IMR-90 (cell line): ENCODE measurements around the gene ASCL3. TPM values are rescaled to one million over a fixed set of nuclear protein-coding genes. Genes with fewer than 3 reads are reported as not detected.
A peak's percentile ranks its signal among the peaks of the same experiment; 100 is the strongest.

ENCODE experiments used
- ATAC-seq: fragments of 200-7000 bp; cut with Tn5 transposase; 2 replicates; pipeline ENCODE4 v1.9.1; 2020; ENCODE audit warnings: low read depth, mild to moderate bottlenecking, moderate library complexity
- BruUV-seq: library from RNA; stranded (reverse); fragments of 400-500 nt; replicated peaks from 2 replicates; lab custom pipeline; 2021; lab: Mats Ljungman, UMichigan
- CTCF ChIA-PET: fragments of 300-600 bp; formaldehyde crosslinking; extraction: SDS; loops from one replicate; lab custom pipeline; 2021; ENCODE audit warnings: antibody characterized with exemption; lab: Yijun Ruan, JAX
- POLR2A ChIA-PET: fragments of 300-600 bp; sonication (Branson Sonifier 250); formaldehyde crosslinking; loops from one replicate; lab custom pipeline; 2022; ENCODE audit warnings: antibody characterized with exemption; ENCODE audit not compliant: unreplicated experiment; lab: Charles Lee
- DNase-seq: peaks from one replicate; pipeline ENCODE4 v3.0.0; 2013
- H2AFZ ChIP-seq: replicated peaks from 2 replicates; pipeline ENCODE3; 2013; ENCODE audit warnings: low read length, mild to moderate bottlenecking; ENCODE audit not compliant: poor library complexity
- H2AK5ac ChIP-seq: 2 replicates; pipeline ENCODE4 v1.6.1; 2013; ENCODE audit warnings: low read depth, low read length, inconsistent platforms
- H2AK9ac ChIP-seq: replicated peaks from 2 replicates; pipeline ENCODE3; 2013; ENCODE audit warnings: mild to moderate bottlenecking, low read depth, low read length, moderate library complexity; ENCODE audit not compliant: poor library complexity
- H2BK120ac ChIP-seq: 2 replicates; pipeline ENCODE4 v1.6.1; 2013; ENCODE audit warnings: low read depth, low read length, inconsistent platforms
- H2BK15ac ChIP-seq: 3 replicates; pipeline ENCODE4 v1.6.1; 2013; ENCODE audit warnings: low read depth, low read length, inconsistent platforms
- H2BK20ac ChIP-seq: 2 replicates; pipeline ENCODE4 v1.6.1; 2013; ENCODE audit warnings: low read depth, mild to moderate bottlenecking, inconsistent platforms, low read length, moderate library complexity
- H2BK5ac ChIP-seq: 2 replicates; pipeline ENCODE4 v1.6.1; 2013; ENCODE audit warnings: mild to moderate bottlenecking, low read depth, low read length, inconsistent platforms; ENCODE audit not compliant: poor library complexity, severe bottlenecking
- H3K14ac ChIP-seq: replicated peaks from 2 replicates; pipeline ENCODE4 v1.6.1; 2013; ENCODE audit warnings: low read depth, low read length, inconsistent platforms
- H3K18ac ChIP-seq: 2 replicates; pipeline ENCODE4 v1.6.1; 2013; ENCODE audit warnings: low read depth, low read length, control low read depth
- H3K23ac ChIP-seq: 2 replicates; pipeline ENCODE4 v1.6.1; 2013; ENCODE audit warnings: low read depth, low read length, inconsistent platforms
- H3K27ac ChIP-seq: 2 replicates; pipeline ENCODE4 v1.5.1; 2013; ENCODE audit warnings: mild to moderate bottlenecking, control low read depth, low read length; ENCODE audit not compliant: insufficient read depth
- H3K27me3 ChIP-seq: 2 replicates; pipeline ENCODE4 v1.6.1; 2013; ENCODE audit warnings: low read length; ENCODE audit not compliant: control insufficient read depth, insufficient read depth
- H3K36me3 ChIP-seq: 2 replicates; pipeline ENCODE4 v1.6.1; 2013; ENCODE audit warnings: low read length, mixed read lengths; ENCODE audit not compliant: control insufficient read depth, insufficient read depth
- H3K4ac ChIP-seq: 2 replicates; pipeline ENCODE4 v1.6.1; 2013; ENCODE audit warnings: low read depth, low read length, inconsistent platforms
- H3K4me1 ChIP-seq: 2 replicates; pipeline ENCODE4 v1.6.1; 2013; ENCODE audit warnings: low read length, mixed read lengths; ENCODE audit not compliant: control insufficient read depth, insufficient read depth
- H3K4me2 ChIP-seq: 2 replicates; pipeline ENCODE4 v1.6.1; 2013; ENCODE audit warnings: low read depth, mild to moderate bottlenecking, control low read depth, low read length, moderate library complexity
- H3K4me3 ChIP-seq: 2 replicates; pipeline ENCODE4 v1.5.1; 2013; ENCODE audit warnings: low read depth, mild to moderate bottlenecking, control low read depth, low read length, moderate library complexity; ENCODE audit not compliant: insufficient read depth
- H3K56ac ChIP-seq: 2 replicates; pipeline ENCODE4 v1.6.1; 2013; ENCODE audit warnings: low read length, inconsistent platforms; ENCODE audit not compliant: insufficient read depth; ENCODE audit errors: extremely low read depth
- H3K79me1 ChIP-seq, 2 experiments: 2 replicates each; pipeline ENCODE4 v1.6.1; 2013; ENCODE audit warnings: low read length in 2 of 2, inconsistent platforms in 1 of 2, low read depth in 1 of 2
- H3K9ac ChIP-seq: 2 replicates; pipeline ENCODE4 v1.6.1; 2013; ENCODE audit warnings: low read depth, low read length, control low read depth
- H3K9me1 ChIP-seq: 2 replicates; pipeline ENCODE4 v1.6.1; 2013; ENCODE audit warnings: low read length, inconsistent platforms; ENCODE audit not compliant: insufficient read depth
- H3K9me3 ChIP-seq: 2 replicates; pipeline ENCODE4 v1.6.1; 2013; ENCODE audit warnings: low read length; ENCODE audit not compliant: control insufficient read depth, insufficient read depth
- H4K20me1 ChIP-seq: 2 replicates; pipeline ENCODE4 v1.6.1; 2013; ENCODE audit warnings: low read length, inconsistent platforms; ENCODE audit not compliant: insufficient read depth
- H4K5ac ChIP-seq: 2 replicates; pipeline ENCODE4 v1.6.1; 2013; ENCODE audit warnings: mild to moderate bottlenecking, low read depth, low read length, control low read depth
- H4K8ac ChIP-seq, 2 experiments: 2 replicates each; pipeline ENCODE4 v1.6.1; 2013; ENCODE audit warnings: low read depth in 2 of 2, low read length in 2 of 2, control low read depth in 1 of 2, inconsistent platforms in 1 of 2
- H4K91ac ChIP-seq: 2 replicates; pipeline ENCODE4 v1.6.1; 2013; ENCODE audit warnings: low read depth, low read length, inconsistent platforms; ENCODE audit not compliant: insufficient read depth
- BHLHE40 ChIP-seq: fragments of 150-350 bp; IDR thresholded peaks from 2 replicates; pipeline ENCODE4 v1.6.1; 2016; ENCODE audit warnings: mild to moderate bottlenecking, low read depth, low read length
- CEBPB ChIP-seq: IDR thresholded peaks from 2 replicates; pipeline ENCODE4 v1.6.1; 2012; ENCODE audit warnings: low read depth, low read length, improper control_type of control experiment
- CHD1 ChIP-seq: IDR thresholded peaks from 2 replicates; pipeline ENCODE4 v1.6.1; 2012; ENCODE audit warnings: low read depth, low read length, improper control_type of control experiment
- FOS ChIP-seq: fragments of 150-350 bp; IDR thresholded peaks from 2 replicates; pipeline ENCODE4 v1.6.1; 2016; ENCODE audit warnings: low read depth, low read length
- MAFK ChIP-seq: IDR thresholded peaks from 2 replicates; pipeline ENCODE4 v1.6.1; 2012; ENCODE audit warnings: low read depth, low read length, improper control_type of control experiment
- MAZ ChIP-seq: IDR thresholded peaks from 2 replicates; pipeline ENCODE4 v1.6.1; 2012; ENCODE audit warnings: low read depth, mild to moderate bottlenecking, low read length, improper control_type of control experiment, moderate library complexity, borderline replicate concordance
- MXI1 ChIP-seq: IDR thresholded peaks from 2 replicates; pipeline ENCODE4 v1.6.1; 2012; ENCODE audit warnings: low read depth, mild to moderate bottlenecking, low read length, moderate library complexity, borderline replicate concordance
- RAD21 ChIP-seq: IDR thresholded peaks from 2 replicates; pipeline ENCODE4 v1.6.1; 2012; ENCODE audit warnings: low read length, improper control_type of control experiment
- RCOR1 ChIP-seq: IDR thresholded peaks from 2 replicates; pipeline ENCODE4 v1.6.1; 2012; ENCODE audit warnings: mild to moderate bottlenecking, low read length, improper control_type of control experiment; ENCODE audit not compliant: insufficient replicate concordance
- SMC3 ChIP-seq: fragments of 150-350 bp; IDR thresholded peaks from 2 replicates; pipeline ENCODE4 v1.6.1; 2016; ENCODE audit warnings: low read depth, mild to moderate bottlenecking, antibody characterized with exemption, low read length, moderate library complexity
- whole genome bisulfite sequencing, 2 experiments: methylation state at CpG; one replicate each; pipeline versions ENCODE4 v1.1.5 to v1.1.7; 2013; ENCODE audit warnings: missing lambda C conversion rate in 2 of 2; ENCODE audit not compliant: insufficient read length in 1 of 2; ENCODE audit errors: extremely low coverage in 2 of 2; 5-methylcytosine and 5-hydroxymethylcytosine counted together
- dilution Hi-C: fragments of 300-500 bp; cut with HindIII; formaldehyde crosslinking; loops from one replicate; pipeline ENCODE4 v1.14.3; 2018; ENCODE audit warnings: low sequenced_read_pairs; ENCODE audit not compliant: unreplicated experiment
- in situ Hi-C: fragments of 300-500 bp; cut with MboI; formaldehyde crosslinking; loops from 3 replicates; pipeline ENCODE4 v1.14.3; 2019; ENCODE audit warnings: low sequenced_read_pairs, inconsistent platforms, mixed read lengths
- intact Hi-C: fragments of 100-400 bp; cut with micrococcal nuclease; formaldehyde crosslinking; loops from 2 replicates; pipeline ENCODE4 v1.10.0; 2022
- polyA plus RNA-seq, 3 experiments: library from polyadenylated mRNA; depleted of rRNA; stranded (reverse); fragments of >200 nt; gene quantifications; 2 replicates each; pipeline ENCODE4 v1.2.3, GENCODE V29; 2012; ENCODE audit warnings: low replicate concordance in 1 of 3
- total RNA-seq: library from RNA; depleted of rRNA; stranded (reverse); fragments of >200 nt; gene quantifications from 2 replicates; pipeline ENCODE4 v1.2.3, GENCODE V29; 2012
- TF ChIP-seq, protein P1 (sequence below): fragments of 150-350 bp; IDR thresholded peaks from 2 replicates; pipeline ENCODE4 v1.6.1; 2017; ENCODE audit warnings: mild to moderate bottlenecking, antibody characterized with exemption, low read length, low read depth

ASCL3 gene
- total and polyA plus RNA-seq, 2 of the 4 experiments (the other 2 are of a cell fraction) = not detected

DNA sequence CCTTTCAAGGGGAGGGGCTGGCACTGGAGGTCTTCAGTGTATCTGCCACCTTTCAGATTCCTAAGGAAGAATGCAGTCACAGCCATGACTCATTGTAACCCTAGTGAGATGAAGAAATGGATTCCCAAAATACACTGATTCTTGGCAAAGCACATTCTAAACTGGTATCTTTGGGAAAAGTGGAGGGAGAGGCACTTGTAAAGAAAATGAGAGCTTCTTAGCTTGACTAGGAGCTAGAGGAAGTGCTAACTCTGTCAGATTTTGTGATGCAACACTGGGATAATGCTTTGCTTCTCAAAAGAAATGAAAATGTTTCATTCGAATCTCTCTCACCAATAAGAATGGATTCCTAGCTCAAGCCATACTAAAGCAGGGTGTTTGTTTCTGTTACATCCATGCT, 46.6 kb upstream of the ASCL3 start:
- Histone ChIP-seq H3K18ac (peak overlapping the region; percentile 14; the same call in 1 of the 2 replicates), H3K79me1 (peaks cover 7 to 13% of the 10 kb centered on the region in 2 experiments; a peak in 1 of 4 replicates), H3K4ac (peak overlapping the region; percentile 5; the same call in 1 of the 2 replicates), H3K9me1 (peaks cover 5% of the 10 kb centered on the region), H4K5ac (no peak overlapping the region; the same call in 1 of the 2 replicates), H3K4me1 (peaks cover 5% of the 10 kb centered on the region), H4K91ac (no peak overlapping the region), H2BK120ac (no peak overlapping the region), H3K4me2 (peak overlapping the region; percentile 10; the same call in 1 of the 2 replicates), H3K27me3 (no peaks in the 10 kb centered on the region), H2BK20ac (no peak overlapping the region), H2AK5ac (no peak overlapping the region), H3K14ac (peak overlapping the region; percentile 83), H2BK5ac (peak overlapping the region; percentile 12), H2AFZ (no peak overlapping the region), H3K9me3 (no peaks in the 10 kb centered on the region), H3K27ac (no peak overlapping the region), H2AK9ac (no peak overlapping the region), H2BK15ac (no peak overlapping the region), H3K56ac (no peak overlapping the region), H3K9ac (no peak overlapping the region), H4K20me1 (0 out of 2 replicates have a peak, but pooled peaks cover 4% of the 10 kb centered on the region), H4K8ac (no peak overlapping the region; a peak in 1 of 4 replicates), H3K4me3 (no peak overlapping the region), H3K36me3 (peaks cover 3% of the 10 kb centered on the region; the same call in 1 of the 2 replicates), H3K23ac (no peak overlapping the region; the same call in 1 of the 2 replicates)
- BruUV-seq = no TSS peak
- DNase-seq = peak; percentile 57
- in situ Hi-C loops (no loop called here), intact Hi-C loops (no loop called here), dilution Hi-C loops (no loop called here)
- ChIA-PET CTCF (interaction anchor here (0.5 kb wide), 1 partner anchor 127 kb away, joined by 4 read pairs; no protein-coding TSS in a partner anchor), POLR2A (no interaction called here)
- WGBS, 2 experiments = no CpG with 5 or more reads among the region's 1 CpG
- peak; percentile 79 for ATAC-seq
- TF ChIP-seq FOS (peak; percentile 20; the same call in 1 of the 2 replicates), RCOR1 (no peak), MAFK (no peak), SMC3 (no peak), RAD21 (no peak), MXI1 (no peak), MAZ (no peak), CEBPB (peak; percentile 60), CHD1 (no peak), BHLHE40 (no peak)
- TF ChIP-seq, protein P1, sequence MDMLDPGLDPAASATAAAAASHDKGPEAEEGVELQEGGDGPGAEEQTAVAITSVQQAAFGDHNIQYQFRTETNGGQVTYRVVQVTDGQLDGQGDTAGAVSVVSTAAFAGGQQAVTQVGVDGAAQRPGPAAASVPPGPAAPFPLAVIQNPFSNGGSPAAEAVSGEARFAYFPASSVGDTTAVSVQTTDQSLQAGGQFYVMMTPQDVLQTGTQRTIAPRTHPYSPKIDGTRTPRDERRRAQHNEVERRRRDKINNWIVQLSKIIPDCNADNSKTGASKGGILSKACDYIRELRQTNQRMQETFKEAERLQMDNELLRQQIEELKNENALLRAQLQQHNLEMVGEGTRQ = no peak
